Measurements from ENCODE around the gene CTRB1. TPM values are rescaled to one million over a fixed set of nuclear protein-coding genes. Genes with fewer than 3 reads are reported as not detected.
"Not testable (repeated sequence)": the region's sequence is repeated elsewhere in the genome, so short reads cannot be mapped to it uniquely, and the experiment has no call there.

Gene CTRB1
- total RNA-seq, 1 experiment from 2014 or later, result not detected

DNA sequence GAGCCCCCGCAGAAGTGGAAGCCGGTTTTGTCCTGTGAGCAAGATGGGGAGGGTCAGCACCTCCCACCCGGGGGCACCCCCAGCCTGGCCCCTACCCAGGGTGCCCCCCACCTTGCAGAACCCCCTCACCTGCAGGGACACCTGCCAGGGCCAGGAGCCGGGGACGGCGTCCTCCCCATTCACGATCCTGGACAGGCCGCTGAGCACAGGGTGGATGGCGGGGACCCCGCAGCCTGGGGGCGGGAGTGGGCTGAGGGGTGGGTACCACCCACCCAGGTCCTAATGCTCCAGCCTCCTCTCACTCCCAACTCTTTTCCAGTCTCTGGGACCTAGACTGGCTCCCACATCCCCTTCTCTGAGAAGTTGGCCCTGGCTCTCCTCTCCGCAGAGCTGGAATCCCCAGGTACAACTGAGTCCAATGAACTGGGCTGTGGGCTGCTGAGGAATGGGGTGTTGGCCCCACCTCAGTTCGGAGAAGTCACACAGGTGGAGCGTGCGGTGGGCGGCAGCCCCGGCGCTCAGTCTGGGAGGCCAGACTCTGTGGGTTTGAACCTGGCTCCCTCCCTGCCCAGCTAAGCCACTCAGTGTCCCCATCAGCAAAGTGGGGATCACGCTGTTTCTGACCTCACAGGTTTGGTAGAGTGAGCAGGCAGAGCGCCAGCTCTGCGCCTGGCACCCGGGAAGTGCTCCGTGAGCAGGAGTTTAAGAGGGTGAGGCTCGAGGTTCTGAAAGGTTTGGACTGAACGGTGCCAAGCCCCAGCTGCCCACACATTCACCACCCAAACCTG, 12.6 kb upstream of the CTRB1 start:
- H3K9me3 Mint-ChIP-seq (ENCODE audit: unreplicated experiment); H3K27me3 Mint-ChIP-seq (ENCODE audit: insufficient read depth, unreplicated experiment); H3K36me3 Mint-ChIP-seq (ENCODE audit: insufficient read depth, unreplicated experiment); H3K4me3 Mint-ChIP-seq (ENCODE audit: unreplicated experiment); H3K27ac Mint-ChIP-seq (ENCODE audit: low read depth, unreplicated experiment); DNase-seq (ENCODE audit: unreplicated experiment); H3K4me1 Mint-ChIP-seq (ENCODE audit: insufficient read depth, unreplicated experiment); BruUV-seq (replicated peaks): not testable (repeated sequence)
- ChIA-PET POLR2A (interaction anchor here (0.5 to 0.6 kb wide), 3 partner anchors 21 to 300 kb away, joined by 3 read pairs; no protein-coding TSS in a partner anchor), CTCF (interaction anchor here (1.1 kb wide), 1 partner anchor 13 kb away, joined by 3 read pairs; no protein-coding TSS in a partner anchor)
- intact Hi-C loops (cut with micrococcal nuclease), result loop anchor here (2.0 to 10.0 kb wide), 2 partner anchors 19 to 419 kb away; partner anchors contain the start of gene ADAT1

DNA sequence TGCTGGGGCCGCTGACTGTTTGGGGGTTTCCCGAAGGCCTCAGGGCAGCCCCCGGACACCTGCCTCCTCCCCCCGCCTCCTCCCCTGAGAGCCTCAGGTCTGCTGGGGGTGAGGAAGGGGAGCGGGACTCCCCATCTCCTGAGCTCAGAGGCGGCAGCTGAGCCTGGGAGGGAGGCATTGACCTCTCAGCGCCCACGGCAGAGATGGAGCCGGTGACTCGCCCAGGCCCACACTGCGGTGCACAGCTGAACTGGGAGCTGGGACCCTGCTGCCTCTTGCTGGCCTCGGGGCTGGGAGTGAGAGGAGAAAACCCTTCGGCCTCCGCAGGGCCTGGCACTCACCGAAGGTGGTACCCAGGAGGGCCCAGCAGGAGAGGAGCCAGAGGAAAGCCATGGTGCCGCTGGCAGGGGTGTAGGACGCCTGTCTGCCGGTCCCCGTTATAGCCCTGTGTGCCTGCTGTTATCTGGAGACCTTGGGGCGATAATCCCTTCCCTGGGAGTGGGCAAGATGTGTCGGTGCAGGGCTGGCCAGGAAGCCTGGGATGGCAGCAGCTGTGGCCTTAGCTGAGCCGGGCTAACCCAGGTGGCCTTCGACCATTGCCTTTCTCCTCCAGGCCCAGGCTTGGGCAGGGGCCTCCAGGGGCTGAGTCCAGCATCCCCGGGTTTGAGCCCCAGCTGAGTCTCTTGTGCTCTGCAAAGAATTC, 11.9 kb upstream of the CTRB1 start, which contains the start of gene CTRB2:
Gene CTRB2, minus strand, starts transcription at position 413 of the 703 bp plus-strand sequence. Its CDS starts 20 bp downstream, at position 393.
- no TSS peak for BruUV-seq (replicated peaks)
- intact Hi-C loops (cut with micrococcal nuclease), result loop anchor here (2.0 to 10.0 kb wide), 2 partner anchors 18 to 418 kb away; partner anchors contain the start of gene ADAT1
- no peaks in the 10 kb centered on the region for H3K9me3 Mint-ChIP-seq (ENCODE audit: unreplicated experiment)
- POLR2A ChIA-PET, result interaction anchor here (0.5 to 0.6 kb wide), 2 partner anchors 20 to 300 kb away, joined by 3 read pairs; no protein-coding TSS in a partner anchor
- H3K4me3 Mint-ChIP-seq (ENCODE audit: unreplicated experiment), result no peak within 1 kb of the TSS
- no peaks in the 10 kb centered on the region for H3K27me3 Mint-ChIP-seq (ENCODE audit: insufficient read depth, unreplicated experiment)
- no peaks in the 10 kb centered on the region for H3K36me3 Mint-ChIP-seq (ENCODE audit: insufficient read depth, unreplicated experiment)
- CTCF ChIA-PET, result interaction anchor here (1.1 to 1.6 kb wide), 3 partner anchors 8 to 26 kb away, joined by 3 to 4 read pairs (median 3); no protein-coding TSS in a partner anchor
- H3K27ac Mint-ChIP-seq (ENCODE audit: low read depth, unreplicated experiment), result no peak within 1 kb of the TSS
- no peaks in the 10 kb centered on the region for H3K4me1 Mint-ChIP-seq (ENCODE audit: insufficient read depth, unreplicated experiment)
- TF ChIP-seq, protein P1, sequence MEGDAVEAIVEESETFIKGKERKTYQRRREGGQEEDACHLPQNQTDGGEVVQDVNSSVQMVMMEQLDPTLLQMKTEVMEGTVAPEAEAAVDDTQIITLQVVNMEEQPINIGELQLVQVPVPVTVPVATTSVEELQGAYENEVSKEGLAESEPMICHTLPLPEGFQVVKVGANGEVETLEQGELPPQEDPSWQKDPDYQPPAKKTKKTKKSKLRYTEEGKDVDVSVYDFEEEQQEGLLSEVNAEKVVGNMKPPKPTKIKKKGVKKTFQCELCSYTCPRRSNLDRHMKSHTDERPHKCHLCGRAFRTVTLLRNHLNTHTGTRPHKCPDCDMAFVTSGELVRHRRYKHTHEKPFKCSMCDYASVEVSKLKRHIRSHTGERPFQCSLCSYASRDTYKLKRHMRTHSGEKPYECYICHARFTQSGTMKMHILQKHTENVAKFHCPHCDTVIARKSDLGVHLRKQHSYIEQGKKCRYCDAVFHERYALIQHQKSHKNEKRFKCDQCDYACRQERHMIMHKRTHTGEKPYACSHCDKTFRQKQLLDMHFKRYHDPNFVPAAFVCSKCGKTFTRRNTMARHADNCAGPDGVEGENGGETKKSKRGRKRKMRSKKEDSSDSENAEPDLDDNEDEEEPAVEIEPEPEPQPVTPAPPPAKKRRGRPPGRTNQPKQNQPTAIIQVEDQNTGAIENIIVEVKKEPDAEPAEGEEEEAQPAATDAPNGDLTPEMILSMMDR (IDR thresholded peaks at IDR 0.05; ENCODE audit: unreplicated experiment), result no peak
- no peak for DNase-seq (ENCODE audit: unreplicated experiment)

DNA sequence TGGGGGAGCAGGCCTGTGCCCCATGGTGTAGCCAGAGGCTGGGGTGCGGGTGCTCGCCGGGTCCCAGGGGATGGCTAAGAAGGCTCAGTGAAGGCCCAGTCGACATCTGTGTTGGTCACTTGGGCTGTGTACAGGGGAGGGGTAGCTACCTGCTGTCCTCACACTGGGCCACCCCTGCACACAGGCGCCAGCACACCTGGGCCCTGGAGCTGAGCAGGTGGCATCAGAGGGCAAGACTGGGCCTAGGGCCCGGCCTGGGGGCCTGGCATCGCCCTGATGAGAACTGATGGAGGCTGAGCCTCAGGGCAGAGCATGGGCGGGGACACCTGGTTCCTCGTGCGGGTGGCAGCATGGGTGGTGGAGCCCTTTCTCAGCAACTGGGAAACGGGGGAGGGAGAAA, 11.0 kb upstream of the CTRB1 start:
- POLR2A ChIA-PET, result no interaction called here
- no TSS peak for BruUV-seq (replicated peaks)

DNA sequence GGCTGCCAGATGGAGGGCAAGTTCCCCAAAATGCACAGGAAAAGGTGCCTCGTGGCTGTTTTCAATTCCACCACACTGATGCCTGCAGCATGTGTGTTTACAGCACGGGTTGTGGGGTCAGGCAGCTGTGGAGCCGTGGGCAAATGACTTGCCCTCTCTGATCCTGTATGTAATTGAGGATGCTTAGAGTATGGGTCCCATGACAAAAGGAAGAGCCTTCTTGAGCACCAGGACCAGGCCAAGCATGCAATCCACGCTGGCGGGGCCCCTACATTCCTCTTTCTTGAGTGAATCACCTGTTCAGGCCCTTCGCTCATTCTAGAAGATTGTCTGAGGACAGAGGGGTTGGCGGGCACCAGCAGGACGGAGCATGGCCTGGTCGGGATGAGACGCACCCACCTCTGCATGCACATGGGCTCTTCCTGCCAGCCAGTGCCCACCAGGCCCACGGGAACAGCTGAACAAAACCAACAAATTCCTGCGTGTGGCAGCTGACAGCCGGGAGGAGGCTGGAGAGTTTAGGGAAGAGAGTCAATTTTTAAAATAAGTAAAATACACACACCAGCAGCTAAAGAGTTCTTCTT, 10.5 kb upstream of the CTRB1 start:
- Mint-ChIP-seq H3K4me3 (ENCODE audit: unreplicated experiment) (no peak overlapping the region), H3K27me3 (ENCODE audit: insufficient read depth, unreplicated experiment) (no peaks in the 10 kb centered on the region), H3K36me3 (ENCODE audit: insufficient read depth, unreplicated experiment) (no peaks in the 10 kb centered on the region), H3K4me1 (ENCODE audit: insufficient read depth, unreplicated experiment) (no peaks in the 10 kb centered on the region), H3K9me3 (ENCODE audit: unreplicated experiment) (no peaks in the 10 kb centered on the region), H3K27ac (ENCODE audit: low read depth, unreplicated experiment) (no peak overlapping the region)
- TF ChIP-seq, protein P1 (IDR thresholded peaks at IDR 0.05; ENCODE audit: unreplicated experiment), result no peak
- ChIA-PET POLR2A (no interaction called here), CTCF (interaction anchor here (0.8 to 2.5 kb wide), 5 partner anchors 9 to 26 kb away, joined by 3 to 12 read pairs (median 3); no protein-coding TSS in a partner anchor)
- no peak for DNase-seq (ENCODE audit: unreplicated experiment)
- intact Hi-C loops (cut with micrococcal nuclease), result loop anchor here (10.0 kb wide), 1 partner anchor 416 kb away; the partner anchor contains the start of gene ADAT1
- BruUV-seq (replicated peaks), result no TSS peak

More for the DNA sequence above, 11.0 kb upstream of the CTRB1 start:
- H3K4me1 Mint-ChIP-seq (ENCODE audit: insufficient read depth, unreplicated experiment), result no peaks in the 10 kb centered on the region
- no peak for DNase-seq (ENCODE audit: unreplicated experiment)
- H3K27ac Mint-ChIP-seq (ENCODE audit: low read depth, unreplicated experiment), result no peak overlapping the region
- no peaks in the 10 kb centered on the region for H3K36me3 Mint-ChIP-seq (ENCODE audit: insufficient read depth, unreplicated experiment)
- intact Hi-C loops (cut with micrococcal nuclease), result loop anchor here (2.0 to 10.0 kb wide), 2 partner anchors 17 to 417 kb away; partner anchors contain the start of gene ADAT1
- CTCF ChIA-PET, result interaction anchor here (1.1 to 1.6 kb wide), 2 partner anchors 8 to 26 kb away, joined by 3 to 4 read pairs; no protein-coding TSS in a partner anchor
- H3K27me3 Mint-ChIP-seq (ENCODE audit: insufficient read depth, unreplicated experiment), result no peaks in the 10 kb centered on the region
- H3K9me3 Mint-ChIP-seq (ENCODE audit: unreplicated experiment), result no peaks in the 10 kb centered on the region
- H3K4me3 Mint-ChIP-seq (ENCODE audit: unreplicated experiment), result no peak overlapping the region
- TF ChIP-seq, protein P1 (IDR thresholded peaks at IDR 0.05; ENCODE audit: unreplicated experiment), result no peak
